ENCODE results near the gene TAMM41.
"Not testable (repeated sequence)": the region's sequence is repeated elsewhere in the genome, so short reads cannot be mapped to it uniquely, and the experiment has no call there.

TAMM41 gene

GRCh38 chr3:11764931-11765363, 81.7 kb downstream of the TAMM41 start:
- DNase-seq (ENCODE audit: low read depth) = peak; percentile 66
- TF ChIP-seq CTCF (conservative IDR thresholded peaks at IDR 0.05; ENCODE audit: low read depth, low read length) = no peak
- no peak overlapping the region for H3K4me3 ChIP-seq (ENCODE audit: low read depth, low read length)

- no peak overlapping the region for H3K4me3 ChIP-seq (ENCODE audit: low read depth, low read length)
- TF ChIP-seq CTCF (conservative IDR thresholded peaks at IDR 0.05; ENCODE audit: low read depth, low read length) = no peak
- DNase-seq (ENCODE audit: low read depth) = no peak
These were observed 86.7 kb downstream of the TAMM41 start for GRCh38 chr3:11759996-11760395.

- DNase-seq (ENCODE audit: low read depth) = no peak
- H3K4me3 ChIP-seq (ENCODE audit: low read depth, low read length) = no peak overlapping the region
- no peak for TF ChIP-seq CTCF (conservative IDR thresholded peaks at IDR 0.05; ENCODE audit: low read depth, low read length)
These were observed 88.8 kb downstream of the TAMM41 start for GRCh38 chr3:11757929-11758328.

- TF ChIP-seq CTCF (conservative IDR thresholded peaks at IDR 0.05; ENCODE audit: low read depth, low read length) = no peak
- DNase-seq (ENCODE audit: low read depth) = peak; percentile 57
- no peak overlapping the region for H3K4me3 ChIP-seq (ENCODE audit: low read depth, low read length)
These were observed 89.2 kb downstream of the TAMM41 start for GRCh38 chr3:11757441-11757875.

- TF ChIP-seq CTCF (conservative IDR thresholded peaks at IDR 0.05; ENCODE audit: low read depth, low read length) = no peak
- no peak overlapping the region for H3K4me3 ChIP-seq (ENCODE audit: low read depth, low read length)
- peak; percentile 11 for DNase-seq (ENCODE audit: low read depth)
These were observed 91.4 kb downstream of the TAMM41 start for GRCh38 chr3:11755276-11755675.

GRCh38 chr3:11752254-11752653, 94.4 kb downstream of the TAMM41 start:
- not testable (repeated sequence) for DNase-seq (ENCODE audit: low read depth); H3K4me3 ChIP-seq (ENCODE audit: low read depth, low read length)

GRCh38 chr3:11748306-11748705, 98.4 kb downstream of the TAMM41 start:
- DNase-seq (ENCODE audit: low read depth); H3K4me3 ChIP-seq (ENCODE audit: low read depth, low read length): not testable (repeated sequence)

All from choroid plexus epithelial cell (primary cell).